Muscle of leg (tissue), 11 donors: Measurements from ENCODE around the gene SOCS3. TPM values are rescaled to one million over a fixed set of nuclear protein-coding genes. Genes with fewer than 3 reads are reported as not detected.
A peak's percentile ranks its signal among the peaks of the same experiment; 100 is the strongest.

Experiments
- DNase-seq: peaks from one replicate; pipeline ENCODE4 v3.0.0; 2013
- H3K27ac ChIP-seq: one replicate; pipeline ENCODE4 v1.5.1; 2013; ENCODE audit warnings: mild to moderate bottlenecking, low read length, control low read depth
- H3K27me3 ChIP-seq: one replicate; pipeline ENCODE4 v1.6.1; 2013; ENCODE audit warnings: low read length; ENCODE audit not compliant: control insufficient read depth, insufficient read depth
- H3K36me3 ChIP-seq: one replicate; pipeline ENCODE4 v1.6.1; 2013; ENCODE audit warnings: low read length; ENCODE audit not compliant: control insufficient read depth, insufficient read depth
- H3K4me1 ChIP-seq: one replicate; pipeline ENCODE4 v1.6.1; 2013; ENCODE audit warnings: low read length; ENCODE audit not compliant: control insufficient read depth, insufficient read depth
- H3K4me3 ChIP-seq: one replicate; pipeline ENCODE4 v1.5.1; 2013; ENCODE audit warnings: low read length, control low read depth
- H3K9me3 ChIP-seq: replicated peaks from 2 replicates; pipeline ENCODE4 v1.6.1; 2013; ENCODE audit warnings: low read depth, low read length; ENCODE audit not compliant: control insufficient read depth
- WGBS: methylation state at CpG from one replicate; pipeline ENCODE4 v1.1.5; 2013; ENCODE audit warnings: missing lambda C conversion rate; ENCODE audit not compliant: insufficient coverage; 5-methylcytosine and 5-hydroxymethylcytosine counted together
- polyA plus RNA-seq, 8 donors: library from polyadenylated mRNA; unstranded; fragments of 120-200 nt; gene quantifications; one replicate each; pipeline versions ENCODE4 v1.2.1 to v1.2.3, GENCODE V29; 2013; ENCODE audit warnings: inconsistent platforms in 1 of 8, low replicate concordance in 1 of 8; ENCODE audit not compliant: insufficient read length in 8 of 8, insufficient read depth in 1 of 8
- total RNA-seq: library from RNA; stranded (reverse); fragments of 120-200 nt; gene quantifications from one replicate; pipeline ENCODE4 v1.2.4, GENCODE V29; 2013

SOCS3 gene
- total and polyA plus RNA-seq, 9 donors = 8.4 to 59.8 (median 24.3) TPM

DNA sequence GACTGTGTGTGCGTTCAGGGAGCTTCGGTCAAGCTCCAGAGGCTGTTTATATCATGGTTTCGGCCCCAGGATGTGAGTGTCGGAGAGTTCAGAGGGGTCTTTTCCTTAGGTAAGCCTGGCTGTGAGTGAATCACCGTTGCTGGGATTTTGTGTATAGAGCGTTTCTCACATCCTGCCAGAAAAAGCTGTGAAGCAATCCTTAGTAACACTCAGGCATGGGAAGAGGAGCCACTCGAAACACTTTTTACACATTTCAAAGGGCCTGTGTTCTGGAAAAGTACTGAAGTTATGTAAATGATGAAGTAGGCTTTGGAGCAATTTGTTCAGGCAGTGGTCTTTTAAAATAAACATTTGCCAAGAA, 19.2 kb upstream of the SOCS3 start:
- no peaks in the 10 kb centered on the region for H3K27me3 ChIP-seq
- peak overlapping the region; percentile 97 for H3K4me3 ChIP-seq
- H3K9me3 ChIP-seq = no peaks in the 10 kb centered on the region
- peaks cover 5% of the 10 kb centered on the region for H3K36me3 ChIP-seq
- 0% methylated on average over 1 of the region's 7 CpGs for WGBS
- H3K4me1 ChIP-seq = peaks cover 31% of the 10 kb centered on the region
- no peak for DNase-seq
- peak overlapping the region; percentile 89 for H3K27ac ChIP-seq

DNA sequence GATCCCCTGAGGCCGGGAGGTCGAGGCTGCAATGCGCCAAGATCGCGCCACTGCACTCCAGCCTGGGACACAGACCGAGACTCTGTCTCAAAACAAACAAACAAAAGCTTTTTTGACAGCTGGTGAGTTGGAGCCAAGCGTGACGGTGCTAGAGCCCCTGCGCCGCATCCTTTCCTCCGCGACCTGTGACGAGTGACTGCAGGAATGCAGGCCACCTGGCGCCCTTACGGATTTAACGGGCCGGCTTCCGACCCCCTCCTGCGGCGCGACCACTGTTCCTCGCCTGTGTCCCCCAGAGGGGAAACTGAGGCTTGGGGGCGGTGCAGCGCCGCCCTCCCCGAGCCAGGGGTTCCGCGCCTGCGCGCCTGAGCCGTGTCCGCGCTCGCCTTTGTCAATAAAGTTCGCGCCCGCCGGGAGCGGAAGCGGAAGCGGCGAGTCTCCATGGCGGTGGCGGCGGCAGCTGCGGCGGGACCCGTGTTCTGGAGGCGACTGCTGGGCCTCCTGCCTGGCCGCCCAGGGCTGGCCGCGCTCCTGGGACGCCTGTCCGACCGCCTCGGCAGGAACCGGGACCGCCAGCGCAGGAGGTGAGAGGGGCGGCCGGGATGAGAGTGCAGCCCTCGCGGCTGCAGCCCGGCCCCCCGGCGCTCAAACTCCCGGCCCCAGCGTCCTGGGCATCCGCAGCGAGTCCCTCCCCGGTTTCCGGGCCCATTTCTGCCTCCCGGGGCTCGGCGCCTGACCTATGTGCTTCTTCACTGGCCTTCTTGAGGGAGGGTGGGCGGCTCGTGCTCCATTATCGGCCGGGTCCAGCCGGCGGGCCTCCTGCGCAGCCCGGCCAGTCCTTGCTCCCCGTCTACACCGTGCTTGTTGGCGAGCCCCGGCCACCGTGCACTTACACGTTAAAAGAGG, 18.6 kb upstream of the SOCS3 start, which contains the start of gene PGS1:
TSS of gene PGS1 (plus strand) at position 425 of the 906 bp plus-strand sequence. CDS start at position 442, 17 bp downstream.
- no peaks in the 10 kb centered on the region for H3K9me3 ChIP-seq
- WGBS = 3% methylated on average over 89 of the region's 89 CpGs
- H3K36me3 ChIP-seq = peaks cover 5% of the 10 kb centered on the region
- no peaks in the 10 kb centered on the region for H3K27me3 ChIP-seq
- peaks cover 28% of the 10 kb centered on the region for H3K4me1 ChIP-seq
- H3K4me3 ChIP-seq = peak within 1 kb of the TSS; percentile 97
- H3K27ac ChIP-seq = peak within 1 kb of the TSS; percentile 89
- peak; percentile 90 for DNase-seq

DNA sequence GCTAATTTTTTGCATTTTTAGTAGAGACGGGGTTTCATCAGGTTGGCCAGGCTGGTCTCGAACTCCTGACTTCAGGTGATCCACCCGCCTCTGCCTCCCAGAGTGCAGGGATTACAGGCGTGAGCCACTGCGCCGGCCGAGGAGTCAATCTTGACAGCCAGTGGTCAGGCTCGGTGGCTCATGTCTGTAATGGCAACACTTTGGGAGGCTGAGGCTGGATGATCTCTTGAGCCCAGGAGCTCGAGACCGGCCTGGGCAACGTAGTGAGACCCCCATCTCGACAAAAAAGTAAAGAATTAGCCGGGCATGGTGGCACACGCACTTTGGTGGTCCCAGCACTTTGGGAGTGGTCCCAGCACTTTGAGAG, 18.0 kb upstream of the SOCS3 start:
- no peaks in the 10 kb centered on the region for H3K27me3 ChIP-seq
- no peak for DNase-seq
- no peaks in the 10 kb centered on the region for H3K9me3 ChIP-seq
- peak overlapping the region; percentile 97 for H3K4me3 ChIP-seq
- peaks cover 28% of the 10 kb centered on the region for H3K4me1 ChIP-seq
- H3K27ac ChIP-seq = peak overlapping the region; percentile 76
- H3K36me3 ChIP-seq = peaks cover 5% of the 10 kb centered on the region
- WGBS = 58% methylated on average over 14 of the region's 14 CpGs

DNA sequence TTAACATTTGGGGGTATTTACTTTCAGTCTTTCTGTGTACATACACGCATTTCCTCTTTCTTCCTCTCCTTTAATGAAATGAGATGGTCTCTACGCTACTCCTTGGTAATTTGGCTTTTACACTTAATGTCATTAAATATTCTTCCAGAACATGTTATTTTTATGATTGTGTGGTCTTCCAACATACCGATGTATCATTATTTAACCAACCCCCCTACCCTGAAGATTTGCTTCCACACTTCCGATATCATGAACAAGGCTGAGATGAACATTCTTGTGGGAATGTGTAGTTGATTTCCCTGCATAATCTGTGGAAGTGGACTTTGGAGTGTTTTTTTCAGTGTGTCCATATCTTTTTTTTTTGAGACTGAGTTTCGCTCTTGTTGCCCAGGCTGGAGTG, 16.3 kb upstream of the SOCS3 start:
- no peak overlapping the region for H3K4me3 ChIP-seq
- H3K27ac ChIP-seq = no peak overlapping the region
- DNase-seq = no peak
- H3K36me3 ChIP-seq = peaks cover 5% of the 10 kb centered on the region
- peaks cover 25% of the 10 kb centered on the region for H3K4me1 ChIP-seq
- WGBS = no CpG with 5 or more reads among the region's 5 CpGs
- H3K27me3 ChIP-seq = no peaks in the 10 kb centered on the region
- H3K9me3 ChIP-seq = no peaks in the 10 kb centered on the region

DNA sequence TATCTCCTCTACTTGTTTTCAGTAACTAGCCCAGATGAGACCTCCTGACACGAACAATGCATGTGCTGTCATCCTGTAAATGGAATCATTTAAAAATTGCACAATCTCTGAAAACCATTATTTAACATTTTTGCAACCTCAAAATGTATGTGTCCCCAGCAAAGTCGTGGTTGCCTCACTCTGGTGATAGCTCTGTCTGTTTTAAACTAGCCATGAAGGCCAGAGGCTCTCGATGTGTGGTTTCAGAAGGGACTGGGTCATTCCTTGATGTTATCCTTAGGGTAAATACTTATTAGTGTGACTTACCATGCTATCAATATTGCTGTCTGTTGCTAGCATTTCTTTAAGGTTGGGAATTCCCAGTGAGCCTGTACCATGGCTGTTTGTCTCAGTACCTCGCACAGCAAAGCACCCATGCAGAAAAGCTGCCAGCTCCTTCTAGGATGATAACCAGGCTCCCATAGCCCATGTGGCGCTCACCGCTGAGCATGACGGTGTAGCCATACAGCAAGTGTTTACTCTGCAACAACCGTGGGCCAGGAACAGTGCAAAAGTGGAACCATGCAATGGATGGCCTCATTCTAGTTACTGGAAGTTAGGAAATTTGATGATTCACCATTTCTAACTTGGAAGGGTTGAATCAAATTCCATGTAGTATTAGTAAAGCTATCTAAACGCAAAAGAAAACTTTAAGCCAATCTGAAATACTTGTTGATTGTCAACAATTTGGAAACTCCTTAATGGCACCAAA, 15.7 kb upstream of the SOCS3 start:
- Histone ChIP-seq H3K27me3 (no peaks in the 10 kb centered on the region), H3K36me3 (peaks cover 5% of the 10 kb centered on the region), H3K9me3 (no peaks in the 10 kb centered on the region), H3K4me3 (no peak overlapping the region), H3K4me1 (peaks cover 22% of the 10 kb centered on the region), H3K27ac (peak overlapping the region; percentile 52)
- WGBS = 77% methylated on average over 5 of the region's 9 CpGs
- DNase-seq = peak; percentile 43

DNA sequence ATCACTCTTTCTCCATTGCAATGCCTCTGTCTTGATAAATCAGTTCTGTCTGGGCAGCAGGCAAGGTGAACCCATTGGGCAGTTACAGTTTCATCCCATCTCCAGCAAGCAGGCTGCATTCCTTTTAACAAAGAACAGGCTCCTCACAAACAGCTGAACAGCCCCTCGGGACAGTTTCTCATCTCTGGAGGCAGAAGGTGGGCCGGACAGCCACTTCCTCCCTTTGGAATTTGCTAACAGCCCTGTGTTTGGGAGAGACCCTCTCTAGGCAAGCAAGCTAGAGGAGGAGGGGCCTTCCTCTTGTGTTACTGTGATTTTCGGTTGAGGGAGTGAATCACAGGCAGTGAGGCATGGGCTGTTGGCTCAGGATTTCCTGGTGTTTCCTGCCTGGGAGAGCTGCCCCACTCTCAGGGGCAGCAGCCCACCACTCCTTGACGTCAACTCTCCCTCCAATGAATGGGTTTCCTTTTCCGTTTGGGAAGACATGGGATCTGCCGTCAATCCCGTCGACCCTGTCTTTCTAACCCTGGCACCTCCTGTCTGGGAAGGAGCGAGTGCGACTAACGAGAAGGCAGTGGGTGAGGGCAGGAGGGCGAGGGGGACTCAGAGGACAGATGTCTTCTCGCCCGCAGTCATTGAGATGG, 14.9 kb upstream of the SOCS3 start:
- DNase-seq = peak; percentile 38
- H3K4me1 ChIP-seq = peaks cover 19% of the 10 kb centered on the region
- no peak overlapping the region for H3K4me3 ChIP-seq
- 46% methylated on average over 7 of the region's 14 CpGs for WGBS
- no peaks in the 10 kb centered on the region for H3K27me3 ChIP-seq
- no peaks in the 10 kb centered on the region for H3K36me3 ChIP-seq
- peak overlapping the region; percentile 52 for H3K27ac ChIP-seq
- no peaks in the 10 kb centered on the region for H3K9me3 ChIP-seq

DNA sequence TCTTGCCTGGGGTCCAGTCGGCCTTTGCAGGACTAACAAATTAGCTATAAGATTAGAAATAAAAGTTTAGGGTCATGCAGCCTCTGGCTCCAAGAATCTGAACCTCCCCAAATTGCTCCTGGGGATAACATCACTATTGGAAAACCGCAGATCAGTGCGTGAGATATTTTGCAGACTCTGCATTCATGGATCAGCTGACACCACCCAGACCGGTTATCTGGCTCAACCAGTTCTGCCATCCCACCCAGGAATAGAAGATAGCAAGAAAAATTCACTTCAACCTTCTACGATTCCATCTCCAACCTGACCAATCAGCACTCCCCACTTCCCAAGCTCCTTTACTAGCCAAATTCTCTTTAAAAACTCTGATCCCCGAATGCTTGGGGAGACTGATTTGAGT, 14.3 kb upstream of the SOCS3 start:
- Histone ChIP-seq H3K4me1 (peaks cover 13% of the 10 kb centered on the region), H3K9me3 (no peaks in the 10 kb centered on the region), H3K4me3 (no peak overlapping the region), H3K27me3 (no peaks in the 10 kb centered on the region), H3K27ac (peak overlapping the region; percentile 52), H3K36me3 (no peaks in the 10 kb centered on the region)
- 68% methylated on average over 2 of the region's 6 CpGs for whole genome bisulfite sequencing
- DNase-seq = no peak

DNA sequence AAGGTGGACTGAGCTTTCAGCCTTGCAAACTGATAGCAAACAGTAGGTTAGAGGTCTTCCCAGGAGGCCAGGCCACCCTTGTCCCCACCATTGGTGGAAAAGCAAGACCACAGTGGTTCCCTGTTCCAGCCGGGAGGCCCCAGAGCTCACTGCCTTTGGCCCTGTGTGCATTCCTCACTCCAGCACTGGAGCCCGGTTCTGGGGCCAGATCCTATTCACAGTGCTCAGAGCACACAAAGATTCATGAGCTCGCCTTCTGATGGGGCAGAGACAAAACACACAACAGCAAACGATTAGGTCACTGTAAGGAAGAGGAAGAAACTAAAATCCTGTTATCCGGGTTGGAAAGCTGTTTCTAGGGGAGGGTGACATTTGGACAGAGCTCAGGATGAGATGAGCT, 13.0 kb upstream of the SOCS3 start:
- DNase-seq = no peak
- Histone ChIP-seq H3K27ac (peak overlapping the region; percentile 21), H3K4me1 (peaks cover 6% of the 10 kb centered on the region), H3K9me3 (no peaks in the 10 kb centered on the region), H3K27me3 (no peaks in the 10 kb centered on the region), H3K4me3 (no peak overlapping the region), H3K36me3 (no peaks in the 10 kb centered on the region)
- 52% methylated on average over 5 of the region's 5 CpGs for WGBS

DNA sequence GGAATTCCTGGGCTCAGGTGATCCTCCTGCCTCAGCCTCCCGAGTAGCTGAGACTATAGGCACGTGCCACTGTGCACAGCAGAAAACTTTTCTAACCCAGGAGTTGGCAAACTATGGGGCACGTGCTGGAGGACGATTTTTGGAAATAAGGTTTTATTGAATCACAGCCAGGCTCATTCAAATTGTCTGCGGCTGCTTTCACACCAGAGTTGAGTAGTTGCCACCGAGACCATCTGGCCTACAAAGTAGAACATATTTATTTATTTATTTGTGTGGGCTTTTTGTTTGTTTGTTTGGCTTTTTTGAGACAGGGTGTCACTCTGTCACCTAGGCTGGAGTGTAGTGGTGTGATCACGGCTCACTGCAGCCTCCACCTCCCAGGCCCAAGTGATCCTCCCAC, 11.2 kb upstream of the SOCS3 start:
- WGBS = 70% methylated on average over 4 of the region's 7 CpGs
- Histone ChIP-seq H3K9me3 (no peaks in the 10 kb centered on the region), H3K27me3 (no peaks in the 10 kb centered on the region), H3K4me3 (no peak overlapping the region), H3K4me1 (peaks cover 17% of the 10 kb centered on the region), H3K27ac (no peak overlapping the region), H3K36me3 (no peaks in the 10 kb centered on the region)
- DNase-seq = no peak
